GM12892 (cell line): ENCODE data around the gene MED19.
"Not testable (repeated sequence)": the region's sequence is repeated elsewhere in the genome, so short reads cannot be mapped to it uniquely, and the experiment has no call there.

ENCODE experiments used
- DNase-seq: peaks from one replicate; pipeline ENCODE4 v3.0.0; 2011; ENCODE audit not compliant: insufficient read length
- FAIRE-seq: peaks from 2 replicates; lab custom pipeline; 2011; peaks lifted over from hg19 to GRCh38; lab: Jason Lieb, UNC
- POLR2A ChIP-seq: IDR thresholded peaks from 2 replicates; pipeline ENCODE4 v1.6.1; 2011; ENCODE audit warnings: low read depth, low read length, control low read depth
- POLR2AphosphoS5 ChIP-seq: IDR thresholded peaks from 2 replicates; pipeline ENCODE4 v1.6.1; 2011; ENCODE audit warnings: low read depth, low read length, control low read depth
- TAF1 ChIP-seq: IDR thresholded peaks from 2 replicates; pipeline ENCODE4 v1.6.1; 2011; ENCODE audit warnings: low read depth, mild to moderate bottlenecking, control low read depth, low read length, borderline replicate concordance

MED19 gene

DNA sequence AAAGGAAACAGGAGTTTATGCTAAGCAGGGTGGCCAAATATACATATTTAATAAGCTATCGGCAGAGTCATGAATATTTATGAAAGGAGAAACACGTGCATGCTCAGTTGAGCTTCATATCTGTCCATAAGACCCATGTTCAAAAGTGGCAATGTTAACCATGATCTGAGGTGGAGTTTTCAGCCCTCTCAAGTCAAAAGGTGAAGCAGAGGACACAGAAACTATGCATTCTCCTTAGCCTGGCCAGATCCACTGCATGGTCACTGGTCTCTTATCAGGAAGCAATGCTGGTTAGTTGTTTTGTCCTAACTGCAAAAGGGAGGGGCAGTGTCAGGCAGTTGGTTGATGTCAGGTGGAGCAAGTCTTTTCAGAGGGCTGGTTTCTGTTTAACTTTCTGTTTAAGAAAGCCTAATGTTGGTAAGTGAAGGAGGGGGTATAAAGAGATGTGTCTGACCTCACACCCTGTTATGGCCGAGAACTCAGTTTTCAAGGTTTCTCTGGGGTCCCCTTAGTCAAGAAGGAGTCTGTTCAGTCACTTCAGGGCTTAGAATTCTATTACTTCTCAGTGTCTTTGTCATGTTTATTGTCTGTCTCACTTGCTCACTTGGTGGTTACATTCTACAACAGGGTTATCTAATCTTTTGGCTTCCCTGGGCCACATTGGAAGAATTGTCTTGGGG, 23.7 kb upstream of the MED19 start:
- no peak for TF ChIP-seq POLR2A
- TF ChIP-seq POLR2AphosphoS5: no peak
- no peak for TF ChIP-seq TAF1
- no peak for DNase-seq
- FAIRE-seq: no peak

DNA sequence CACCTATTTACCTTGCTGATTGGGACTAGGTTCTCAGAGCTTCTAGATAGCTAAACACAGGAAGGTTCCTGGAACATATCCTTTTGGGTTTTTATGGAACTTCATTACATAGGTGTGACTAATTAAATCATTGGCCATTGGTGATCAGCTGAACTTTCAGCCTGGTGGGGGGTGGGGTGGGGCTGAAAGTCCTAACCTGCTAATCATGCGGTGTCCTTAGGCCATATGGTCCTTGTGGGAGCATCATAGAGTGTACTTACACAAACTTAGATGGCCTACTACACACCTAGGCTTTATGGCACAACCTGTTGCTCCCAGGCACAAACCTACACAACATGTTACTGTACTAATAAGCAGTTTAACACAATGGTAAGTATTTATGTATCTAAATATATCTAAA, 20.6 kb upstream of the MED19 start:
- no peak for TF ChIP-seq TAF1
- no peak for TF ChIP-seq POLR2AphosphoS5
- TF ChIP-seq POLR2A: no peak
- no peak for DNase-seq
- peak; percentile 78 for FAIRE-seq

DNA sequence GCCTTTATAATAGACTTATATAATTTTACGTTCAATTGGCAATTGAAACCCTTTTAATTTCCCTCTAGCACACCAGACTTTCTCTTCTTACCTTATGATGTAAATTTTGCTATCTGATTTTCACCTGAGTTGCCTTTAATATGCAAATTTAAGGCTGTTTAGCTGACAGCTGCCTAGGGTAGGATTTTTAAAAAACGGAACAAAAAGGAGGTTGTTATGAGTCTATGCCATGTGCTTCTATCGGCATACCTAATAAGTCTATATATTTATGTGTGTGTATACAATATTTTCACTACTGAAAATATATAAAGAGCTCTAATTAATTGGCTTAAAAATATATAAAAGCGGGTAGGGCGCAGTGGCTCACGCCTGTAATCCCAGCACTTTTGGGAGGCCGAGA, 17.5 kb upstream of the MED19 start:
- TF ChIP-seq TAF1 (no peak), POLR2AphosphoS5 (no peak), POLR2A (no peak)
- no peak for DNase-seq
- no peak for FAIRE-seq

DNA sequence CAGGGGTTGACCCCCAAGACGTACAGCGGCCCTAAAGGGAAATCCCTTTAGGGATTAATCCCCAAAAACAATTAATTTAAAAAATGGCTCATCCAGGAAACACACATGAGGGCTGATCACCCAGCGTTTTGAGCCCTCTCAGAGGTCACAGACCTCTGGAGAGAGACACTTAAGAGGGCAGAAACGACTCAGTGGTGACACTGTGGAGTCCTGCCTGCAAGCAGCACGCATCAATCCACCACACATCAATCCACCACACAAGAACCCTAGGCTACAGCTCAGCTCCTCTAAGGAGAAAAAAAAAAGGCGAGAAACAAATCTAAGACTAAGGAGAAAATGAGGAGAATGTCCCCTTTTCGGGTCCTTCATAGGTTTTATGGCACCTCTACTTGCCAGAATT, 16.8 kb upstream of the MED19 start:
- FAIRE-seq (no peak), DNase-seq (no peak)
- no peak for TF ChIP-seq POLR2A
- TF ChIP-seq POLR2AphosphoS5: no peak
- TF ChIP-seq TAF1: no peak

DNA sequence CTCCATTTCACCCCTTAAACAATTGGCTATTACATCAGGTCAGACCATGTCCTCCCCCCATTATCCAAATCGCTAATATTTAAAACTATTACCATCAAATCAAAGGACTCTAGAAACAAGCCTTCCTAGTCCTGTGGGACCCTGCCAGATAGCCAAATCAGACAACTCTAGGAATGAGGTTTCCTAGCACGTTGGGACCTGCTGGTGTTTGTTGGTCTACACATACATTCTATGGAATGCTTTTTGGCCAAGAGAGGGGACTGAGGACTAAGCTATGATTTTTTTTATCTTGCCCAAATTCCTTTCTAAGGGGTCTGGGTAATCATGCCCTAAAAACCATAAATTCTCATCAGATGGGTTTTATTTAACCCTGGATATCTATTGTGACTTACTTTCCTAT, 15.2 kb upstream of the MED19 start:
- FAIRE-seq: no peak
- no peak for TF ChIP-seq POLR2A
- DNase-seq: no peak

DNA sequence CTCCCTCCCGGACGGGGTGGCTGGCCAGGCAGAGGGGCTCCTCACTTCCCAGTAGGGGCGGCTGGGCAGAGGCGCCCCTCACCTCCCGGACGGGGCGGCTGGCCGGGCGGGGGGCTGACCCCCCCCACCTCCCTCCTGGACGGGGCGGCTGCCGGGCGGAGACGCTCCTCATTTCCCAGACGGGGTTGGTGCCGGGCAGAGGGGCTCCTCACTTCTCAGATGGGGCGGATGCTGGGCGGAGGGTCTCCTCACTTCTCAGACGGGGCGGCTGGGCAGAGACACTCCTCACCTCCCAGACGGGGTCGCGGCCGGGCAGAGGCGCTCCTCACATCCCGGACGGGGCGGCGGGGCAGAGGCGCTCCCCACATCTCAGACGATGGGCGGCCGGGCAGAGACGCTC, 4.7 kb upstream of the MED19 start:
- FAIRE-seq, DNase-seq: not testable (repeated sequence)

DNA sequence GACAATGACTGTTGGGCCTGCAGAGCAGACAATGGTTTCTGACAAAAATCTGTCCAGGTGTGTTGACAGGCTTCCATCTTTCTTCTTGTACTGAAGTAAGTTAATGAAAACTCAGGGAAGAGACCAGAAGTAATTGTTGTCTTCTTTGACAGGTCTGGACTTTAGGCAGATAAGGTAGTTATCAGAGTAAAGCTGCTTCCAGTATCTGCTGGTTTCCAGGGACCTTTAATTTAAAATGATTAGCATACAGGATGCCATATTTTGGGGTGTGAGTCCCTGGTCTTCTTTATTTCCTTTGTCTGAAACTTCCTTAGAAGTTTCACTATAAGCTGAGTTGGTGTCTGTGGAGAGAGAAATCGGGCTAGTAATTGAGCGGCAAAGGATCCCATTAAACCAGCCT, 1.8 kb upstream of the MED19 start:
- DNase-seq (no peak), FAIRE-seq (no peak)
- TF ChIP-seq POLR2A: no peak
- no peak for TF ChIP-seq TAF1
- no peak for TF ChIP-seq POLR2AphosphoS5

DNA sequence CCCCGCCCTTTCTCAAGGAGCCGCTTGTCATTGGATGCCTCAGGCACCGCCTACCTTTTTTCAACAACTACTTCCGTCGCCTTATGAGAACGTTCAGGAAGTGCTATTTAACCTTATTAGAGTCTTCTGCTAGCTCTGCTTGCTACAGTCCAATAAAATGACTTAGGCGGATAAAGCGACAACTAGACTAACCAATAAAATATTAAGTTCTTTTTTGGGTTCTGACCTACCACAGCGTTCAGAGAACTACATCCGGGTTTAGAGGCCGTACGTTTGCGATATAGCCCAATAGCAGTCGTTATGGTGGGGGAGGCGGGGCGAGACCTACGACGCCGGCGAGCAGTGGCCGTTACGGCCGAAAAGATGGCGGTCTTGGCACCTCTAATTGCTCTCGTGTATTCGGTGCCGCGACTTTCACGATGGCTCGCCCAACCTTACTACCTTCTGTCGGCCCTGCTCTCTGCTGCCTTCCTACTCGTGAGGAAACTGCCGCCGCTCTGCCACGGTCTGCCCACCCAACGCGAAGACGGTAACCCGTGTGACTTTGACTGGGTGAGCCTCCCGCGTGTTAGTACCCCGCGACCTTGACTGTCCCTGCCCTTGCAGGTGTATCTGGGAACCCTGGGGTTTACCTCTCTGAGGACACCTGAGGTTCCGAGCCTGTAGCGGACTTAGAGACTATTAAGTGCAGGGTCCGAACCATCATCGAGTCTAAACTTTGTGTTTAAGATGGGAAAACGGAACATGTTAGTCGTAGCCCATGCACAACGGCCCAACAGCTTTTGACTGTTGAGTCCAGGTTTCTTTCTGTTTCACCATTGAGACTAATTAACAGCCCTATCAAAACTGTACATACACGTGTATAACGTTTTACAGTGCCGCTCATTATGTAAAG, 488 bp upstream of the MED19 start, which contains the start of gene TMX2:
TSS of gene TMX2 (plus strand) at position 338 of the 895 bp plus-strand sequence. CDS start at position 364, 26 bp downstream.
- TF ChIP-seq POLR2AphosphoS5 (peak; percentile 73), TAF1 (peak; percentile 46; the same call in 1 of the 2 replicates), POLR2A (peak; percentile 77)
- peak; percentile 69 for DNase-seq
- FAIRE-seq: peak; percentile 99

DNA sequence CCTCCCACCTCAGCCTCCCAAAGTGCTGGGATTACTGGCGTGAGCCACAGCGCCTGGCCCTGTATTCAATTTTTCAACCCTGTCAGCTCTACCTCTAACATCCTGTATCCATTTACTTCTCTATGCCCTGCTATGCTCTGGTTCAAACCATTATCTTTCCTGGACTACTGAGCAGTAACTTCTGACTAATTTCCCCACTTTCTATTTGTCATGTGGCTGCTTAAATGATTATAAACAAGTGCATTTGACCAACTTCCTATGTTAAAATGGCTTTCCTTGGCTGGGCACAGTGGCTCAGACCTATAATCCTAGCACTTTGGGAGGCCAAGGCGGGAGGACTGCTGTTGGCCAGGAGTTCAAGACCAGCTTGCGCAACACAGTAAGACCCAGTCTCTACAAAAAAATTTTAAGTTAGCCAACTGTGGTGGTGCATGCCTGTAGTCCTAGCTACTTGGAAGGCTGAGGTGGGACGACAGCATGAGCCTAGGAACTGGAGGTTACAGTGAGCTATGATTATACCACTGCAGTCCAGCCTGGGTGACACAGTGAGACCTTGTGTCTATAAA, 2.1 kb downstream of the MED19 start:
- FAIRE-seq (peak; percentile 42), DNase-seq (no peak)
- TF ChIP-seq POLR2A (no peak; the same call in 1 of the 2 replicates), POLR2AphosphoS5 (no peak), TAF1 (no peak)

DNA sequence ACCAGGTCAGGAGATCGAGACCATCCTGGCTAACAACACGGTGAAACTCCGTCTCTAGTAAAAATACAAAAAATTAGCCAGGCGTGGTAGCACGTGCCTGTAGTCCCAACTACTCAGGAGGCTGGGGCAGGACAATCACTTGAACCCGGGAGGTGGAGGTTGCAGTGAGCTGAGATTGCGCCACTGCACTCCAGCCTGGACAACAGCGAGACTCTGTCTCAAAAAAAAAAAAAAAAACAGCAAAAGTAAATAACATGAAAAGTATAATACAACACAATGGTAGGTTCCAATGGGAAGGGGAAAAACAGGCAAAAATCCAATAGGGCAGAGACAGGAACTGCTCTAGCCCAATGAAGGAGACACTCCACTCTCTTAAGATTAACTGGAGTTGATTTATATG, 6.6 kb downstream of the MED19 start:
- not testable (repeated sequence) for DNase-seq, FAIRE-seq

DNA sequence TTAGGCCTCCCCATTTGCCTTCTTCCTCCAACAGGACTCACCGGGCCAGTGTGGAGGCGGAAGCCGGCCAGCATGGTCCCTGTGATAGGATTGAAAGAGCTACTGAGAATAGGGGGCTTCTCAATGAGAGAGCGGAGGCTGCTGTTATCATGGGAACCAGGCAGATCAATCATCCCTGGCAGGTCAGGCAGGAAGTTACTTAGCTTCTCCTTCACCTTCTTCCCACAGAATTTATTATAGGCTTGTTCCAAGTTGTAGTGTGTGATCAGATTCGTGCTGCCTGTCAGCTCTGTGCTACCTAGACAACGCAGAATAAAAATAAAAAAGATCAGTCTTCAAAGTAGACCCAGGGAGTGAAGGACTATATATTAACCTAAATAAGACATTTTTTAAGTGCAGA, 7.1 kb downstream of the MED19 start:
- TF ChIP-seq POLR2AphosphoS5 (no peak), TAF1 (no peak), POLR2A (no peak)
- FAIRE-seq (no peak), DNase-seq (no peak)

DNA sequence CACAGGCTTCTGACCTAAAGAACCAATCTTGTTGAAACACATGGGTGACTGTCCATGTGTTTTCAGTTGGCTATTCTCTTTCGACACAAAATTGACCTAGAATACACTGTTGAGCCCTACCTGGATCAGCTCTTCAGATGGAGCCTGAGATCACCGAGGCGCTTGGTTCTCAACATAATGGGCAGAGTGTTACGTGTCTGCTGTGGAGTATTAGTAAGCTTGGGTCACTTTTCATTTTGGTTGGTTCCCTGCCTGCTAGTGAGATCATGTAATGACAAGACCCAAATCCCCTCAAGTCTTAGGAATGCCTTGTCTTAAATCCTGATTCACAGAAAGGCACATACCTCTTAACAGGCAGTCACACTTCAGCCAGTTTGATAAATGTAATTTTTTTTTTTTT, 8.7 kb downstream of the MED19 start:
- FAIRE-seq (no peak), DNase-seq (no peak)
- TF ChIP-seq TAF1 (no peak), POLR2A (no peak), POLR2AphosphoS5 (no peak)
